B cell (primary cell): ENCODE results near the gene MVD. TPM values are rescaled to one million over a fixed set of nuclear protein-coding genes. Genes with fewer than 3 reads are reported as not detected.

ENCODE experiments used
- ATAC-seq: fragments of 200-7000 bp; cut with Tn5 transposase; one replicate; pipeline ENCODE4 v1.10.0; 2021; ENCODE audit warnings: low read depth, mild to moderate bottlenecking, moderate number of reproducible peaks, moderate library complexity
- CTCF ChIA-PET: fragments of 350-600 bp; sonication (Branson Sonifier 250); formaldehyde crosslinking; loops from one replicate; lab custom pipeline; 2021; ENCODE audit warnings: antibody characterized with exemption, inconsistent platforms; lab: Charles Lee
- POLR2A ChIA-PET: fragments of 350-600 bp; sonication (Branson Sonifier 250); formaldehyde crosslinking; loops from one replicate; lab custom pipeline; 2021; ENCODE audit warnings: antibody characterized with exemption; lab: Charles Lee
- DNase-seq: peaks from one replicate; pipeline ENCODE4 v3.0.0; 2013
- H2AFZ ChIP-seq: 2 replicates; pipeline ENCODE4 v1.6.1; 2012; ENCODE audit warnings: mild to moderate bottlenecking, low read depth, low read length; ENCODE audit not compliant: insufficient read depth, poor library complexity, severe bottlenecking
- H3K27ac ChIP-seq, 2 donors: 1 replicate in 1 of 2; 2 replicates in 1 of 2; pipeline ENCODE4 v1.5.1; 2012 to 2013; ENCODE audit warnings: low read length in 2 of 2, mild to moderate bottlenecking in 2 of 2, moderate library complexity in 1 of 2
- H3K27me3 ChIP-seq, 4 experiments: fragments of 200-600 bp in 1 of 4; sonication (generic) in 1 of 4; replicated peaks in 1 of 4; 1 replicate in 2 of 4; 2 replicates in 2 of 4; pipeline versions ENCODE4 v1.6.1 to v1.7.0; 2013 to 2016; ENCODE audit warnings: low read length in 3 of 4, mild to moderate bottlenecking in 2 of 4, mixed read lengths in 1 of 4, moderate library complexity in 1 of 4; ENCODE audit not compliant: insufficient read depth in 4 of 4, control insufficient read depth in 3 of 4; ENCODE audit errors: control extremely low read depth in 1 of 4
- H3K36me3 ChIP-seq, 2 experiments: replicated peaks in 1 of 2; 1 replicate in 1 of 2; 2 replicates in 1 of 2; pipeline versions ENCODE4 v1.6.1 to v1.7.1; 2013; ENCODE audit warnings: low read length in 1 of 2; ENCODE audit not compliant: insufficient read depth in 2 of 2, control insufficient read depth in 1 of 2; ENCODE audit errors: control extremely low read depth in 1 of 2, extremely low read depth in 1 of 2
- H3K4me1 ChIP-seq, 2 donors: fragments of 200-600 bp in 1 of 2; sonication (generic) in 1 of 2; 1 replicate in 1 of 2; 2 replicates in 1 of 2; pipeline versions ENCODE4 v1.5.1 to v1.6.1; 2013 to 2017; ENCODE audit warnings: low read length in 2 of 2; ENCODE audit not compliant: control insufficient read depth in 2 of 2, insufficient read depth in 2 of 2
- H3K4me2 ChIP-seq: replicated peaks from 2 replicates; pipeline ENCODE3; 2012; ENCODE audit warnings: mild to moderate bottlenecking, low read depth, low read length; ENCODE audit not compliant: poor library complexity, severe bottlenecking
- H3K4me3 ChIP-seq, 5 experiments: fragments of 200-600 bp in 1 of 5; sonication (generic) in 1 of 5; 1 replicate in 3 of 5; 2 replicates in 2 of 5; pipeline versions ENCODE4 v1.5.1 to v1.7.0; 2011 to 2016; ENCODE audit warnings: low read length in 4 of 5, mild to moderate bottlenecking in 4 of 5, low read depth in 2 of 5, control low read depth in 1 of 5, moderate library complexity in 1 of 5; ENCODE audit not compliant: insufficient read depth in 1 of 5; ENCODE audit errors: control extremely low read depth in 1 of 5, extremely low read depth in 1 of 5
- H3K79me2 ChIP-seq: fragments of 200-600 bp; sonication (generic); one replicate; pipeline ENCODE4 v1.6.0; 2016; ENCODE audit warnings: low read length; ENCODE audit not compliant: control insufficient read depth, insufficient read depth
- H3K9ac ChIP-seq: fragments of 200-600 bp; sonication (generic); 2 replicates; pipeline ENCODE4 v1.6.1; 2017; ENCODE audit warnings: mild to moderate bottlenecking, low read length, moderate library complexity
- H3K9me3 ChIP-seq, 3 donors: one replicate each; pipeline versions ENCODE4 v1.6.1 to v1.7.1; 2013; ENCODE audit warnings: low read length in 2 of 3; ENCODE audit not compliant: control insufficient read depth in 2 of 3, insufficient read depth in 1 of 3; ENCODE audit errors: control extremely low read depth in 1 of 3
- H4K20me1 ChIP-seq: 2 replicates; pipeline ENCODE4 v1.6.0; 2012; ENCODE audit warnings: mild to moderate bottlenecking, low read length; ENCODE audit not compliant: insufficient read depth, control insufficient read depth, poor library complexity, severe bottlenecking
- H3K27ac Mint-ChIP-seq: one replicate; pipeline ENCODE4 v1.8.0; 2021; ENCODE audit warnings: mixed read lengths
- H3K27me3 Mint-ChIP-seq: one replicate; pipeline ENCODE4 v1.8.0; 2021; ENCODE audit warnings: mixed read lengths
- H3K4me1 Mint-ChIP-seq: one replicate; pipeline ENCODE4 v1.8.0; 2021; ENCODE audit warnings: mixed read lengths
- H3K4me3 Mint-ChIP-seq: one replicate; pipeline ENCODE4 v1.8.0; 2021; ENCODE audit warnings: mixed read lengths
- H3K9me3 Mint-ChIP-seq: one replicate; pipeline ENCODE4 v1.8.0; 2022; ENCODE audit warnings: mixed read lengths; ENCODE audit not compliant: insufficient read depth
- EZH2 ChIP-seq: IDR thresholded peaks from 2 replicates; pipeline ENCODE4 v1.6.1; 2012; ENCODE audit warnings: borderline replicate concordance, low read depth, mild to moderate bottlenecking, moderate library complexity, low read length; ENCODE audit not compliant: insufficient read depth, poor library complexity, severe bottlenecking
- WGBS: methylation state at CpG from one replicate; pipeline ENCODE4 v1.1.5; 2013; ENCODE audit warnings: missing lambda C conversion rate; ENCODE audit not compliant: insufficient coverage; 5-methylcytosine and 5-hydroxymethylcytosine counted together
- intact Hi-C: fragments of 100-400 bp; cut with micrococcal nuclease; formaldehyde crosslinking; loops from one replicate; pipeline ENCODE4 v1.10.0; 2022
- polyA plus RNA-seq: library from polyadenylated mRNA; depleted of rRNA; stranded (reverse); fragments of >200 nt; gene quantifications from 2 replicates; pipeline ENCODE4 v1.2.3, GENCODE V29; 2012
- total RNA-seq, 2 donors: library from RNA; stranded (reverse); fragments of 120-200 nt in 1 of 2; gene quantifications; 1 replicate in 1 of 2; 2 replicates in 1 of 2; pipeline versions ENCODE4 v1.2.3 to v1.2.4, GENCODE V29; 2013 to 2022
- TF ChIP-seq, protein P1 (sequence below): fragments of 200-600 bp; IDR thresholded peaks from one replicate; pipeline ENCODE4 v1.8.0; 2022; ENCODE audit warnings: antibody characterized with exemption, mild to moderate bottlenecking

MVD gene
- total and polyA plus RNA-seq, 2 donors (not counting 1 experiment from before 2014, with no cell fraction given), result 40.9 to 95.4 TPM

DNA sequence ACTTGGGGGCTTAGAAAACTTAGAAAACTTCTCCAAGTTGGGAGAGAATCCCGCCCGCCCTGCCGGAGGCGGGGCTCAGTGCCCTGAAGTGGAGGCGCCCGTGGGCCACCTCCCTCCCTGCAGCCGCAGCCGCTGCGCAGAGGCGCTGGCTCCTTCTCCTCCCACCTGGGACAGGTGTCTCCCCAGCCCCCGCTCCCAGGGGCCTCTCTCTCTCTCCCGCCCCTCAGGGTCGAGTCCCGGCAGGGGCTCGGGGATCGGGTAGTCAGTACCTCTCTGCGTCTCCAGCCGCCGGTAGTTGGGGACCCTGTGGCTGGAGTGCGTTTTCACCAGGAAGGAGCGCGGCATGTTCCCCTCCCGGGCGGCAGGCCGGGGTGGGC, 23.2 kb upstream of the MVD start:
- intact Hi-C loops, result loop anchor here (1.0 to 10.0 kb wide), 6 partner anchors 15 to 879 kb away; partner anchors contain the start of genes CTU2, CYBA, MVD and RNF166

More for the DNA sequence above, 23.2 kb upstream of the MVD start:
- H3K4me1 Mint-ChIP-seq, result peaks cover 44% of the 10 kb centered on the region
- Histone ChIP-seq H3K27ac (peak overlapping the region in 1 of 2 donors; percentile 48), H2AFZ (peak overlapping the region; percentile 74), H3K9me3 (peaks cover 0 to 4% (median 0%) of the 10 kb centered on the region in 3 donors), H3K27me3 (no peaks in the 10 kb centered on the region), H4K20me1 (peaks cover 22% of the 10 kb centered on the region), H3K4me1 (peaks cover 32 to 55% of the 10 kb centered on the region in 2 donors), H3K36me3 (peaks cover 0 to under 1% of the 10 kb centered on the region in 2 experiments), H3K9ac (peak overlapping the region; percentile 81), H3K4me3 (peak overlapping the region; percentile 59 to 91 (median 80)), H3K4me2 (peak overlapping the region; percentile 97), H3K79me2 (peaks cover 25% of the 10 kb centered on the region)
- H3K27me3 Mint-ChIP-seq, result no peaks in the 10 kb centered on the region
- no peaks in the 10 kb centered on the region for H3K9me3 Mint-ChIP-seq
- ChIA-PET POLR2A (interaction anchor here (0.5 to 1.9 kb wide), 4 partner anchors 15 to 1325 kb away, joined by 3 to 4 read pairs (median 3); no protein-coding TSS in a partner anchor), CTCF (interaction anchor here (0.7 to 1.9 kb wide), 5 partner anchors 16 to 244 kb away, joined by 3 to 9 read pairs (median 7); no protein-coding TSS in a partner anchor)
- 0% methylated on average over 24 of the region's 25 CpGs for WGBS
- peak overlapping the region; percentile 65 for H3K27ac Mint-ChIP-seq
- H3K4me3 Mint-ChIP-seq, result peak overlapping the region; percentile 81
- DNase-seq (no peak), ATAC-seq (peak; percentile 11)
- no peak for TF ChIP-seq EZH2
- TF ChIP-seq, protein P1, sequence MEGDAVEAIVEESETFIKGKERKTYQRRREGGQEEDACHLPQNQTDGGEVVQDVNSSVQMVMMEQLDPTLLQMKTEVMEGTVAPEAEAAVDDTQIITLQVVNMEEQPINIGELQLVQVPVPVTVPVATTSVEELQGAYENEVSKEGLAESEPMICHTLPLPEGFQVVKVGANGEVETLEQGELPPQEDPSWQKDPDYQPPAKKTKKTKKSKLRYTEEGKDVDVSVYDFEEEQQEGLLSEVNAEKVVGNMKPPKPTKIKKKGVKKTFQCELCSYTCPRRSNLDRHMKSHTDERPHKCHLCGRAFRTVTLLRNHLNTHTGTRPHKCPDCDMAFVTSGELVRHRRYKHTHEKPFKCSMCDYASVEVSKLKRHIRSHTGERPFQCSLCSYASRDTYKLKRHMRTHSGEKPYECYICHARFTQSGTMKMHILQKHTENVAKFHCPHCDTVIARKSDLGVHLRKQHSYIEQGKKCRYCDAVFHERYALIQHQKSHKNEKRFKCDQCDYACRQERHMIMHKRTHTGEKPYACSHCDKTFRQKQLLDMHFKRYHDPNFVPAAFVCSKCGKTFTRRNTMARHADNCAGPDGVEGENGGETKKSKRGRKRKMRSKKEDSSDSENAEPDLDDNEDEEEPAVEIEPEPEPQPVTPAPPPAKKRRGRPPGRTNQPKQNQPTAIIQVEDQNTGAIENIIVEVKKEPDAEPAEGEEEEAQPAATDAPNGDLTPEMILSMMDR, result no peak
